Fibroblast of peridontal ligament (primary cell): Measurements from ENCODE around the gene LDLR.
A peak's percentile ranks its signal among the peaks of the same experiment; 100 is the strongest.
"Not testable (repeated sequence)": the region's sequence is repeated elsewhere in the genome, so short reads cannot be mapped to it uniquely, and the experiment has no call there.

Experiments
- DNase-seq: peaks from one replicate; pipeline ENCODE4 v3.0.0-alpha.2; 2010; ENCODE audit errors: extremely low read depth

LDLR gene

DNA sequence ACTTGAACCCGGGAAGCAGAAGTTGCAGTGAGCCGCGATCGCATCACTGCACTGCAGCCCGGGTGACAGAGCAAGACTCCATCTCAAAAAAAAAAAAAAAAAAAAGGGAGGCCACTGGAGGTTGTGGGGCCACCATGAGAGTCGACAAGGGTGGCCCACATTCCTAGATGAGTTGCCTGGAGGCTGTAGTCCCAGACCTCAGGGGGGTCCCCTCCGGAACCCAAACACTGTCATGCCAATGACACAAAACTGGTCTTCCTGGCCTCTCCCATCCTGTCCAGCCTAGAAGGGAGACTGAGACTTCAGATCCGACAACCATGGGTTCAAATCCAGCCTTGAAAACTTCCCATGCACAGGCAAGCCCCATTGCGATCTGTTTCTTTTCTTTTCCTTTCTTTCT, 51.6 kb downstream of the LDLR start:
- no peak for DNase-seq

DNA sequence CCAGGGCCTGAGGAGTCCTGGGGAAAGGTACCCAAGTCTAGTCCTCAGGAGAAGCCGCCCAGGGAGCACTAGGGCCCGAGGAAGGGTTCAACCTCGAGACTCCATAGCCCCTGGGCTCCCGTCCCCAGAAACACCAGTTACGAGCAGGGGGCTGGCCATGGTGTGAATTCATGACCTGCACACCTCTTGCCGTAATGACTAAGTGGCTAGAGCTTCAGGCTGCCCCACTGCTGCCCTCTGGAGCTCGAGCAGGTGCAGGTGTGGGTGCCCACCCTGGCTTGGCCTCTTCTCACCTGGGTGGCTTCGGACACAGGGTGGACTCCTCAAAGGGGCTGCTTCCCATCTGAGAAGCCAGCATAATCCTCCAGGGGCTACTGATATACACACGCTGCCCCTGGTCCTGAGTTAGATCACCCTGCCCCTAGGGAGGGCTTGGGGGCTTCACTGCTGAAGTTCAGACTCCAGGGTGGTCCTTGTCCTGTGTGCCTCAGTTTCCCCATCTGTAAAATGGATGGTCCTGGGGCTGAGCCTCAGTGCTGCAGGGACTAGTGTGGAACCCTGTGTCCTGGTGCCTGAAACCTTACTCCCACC, 52.8 kb downstream of the LDLR start:
- DNase-seq, result no peak

DNA sequence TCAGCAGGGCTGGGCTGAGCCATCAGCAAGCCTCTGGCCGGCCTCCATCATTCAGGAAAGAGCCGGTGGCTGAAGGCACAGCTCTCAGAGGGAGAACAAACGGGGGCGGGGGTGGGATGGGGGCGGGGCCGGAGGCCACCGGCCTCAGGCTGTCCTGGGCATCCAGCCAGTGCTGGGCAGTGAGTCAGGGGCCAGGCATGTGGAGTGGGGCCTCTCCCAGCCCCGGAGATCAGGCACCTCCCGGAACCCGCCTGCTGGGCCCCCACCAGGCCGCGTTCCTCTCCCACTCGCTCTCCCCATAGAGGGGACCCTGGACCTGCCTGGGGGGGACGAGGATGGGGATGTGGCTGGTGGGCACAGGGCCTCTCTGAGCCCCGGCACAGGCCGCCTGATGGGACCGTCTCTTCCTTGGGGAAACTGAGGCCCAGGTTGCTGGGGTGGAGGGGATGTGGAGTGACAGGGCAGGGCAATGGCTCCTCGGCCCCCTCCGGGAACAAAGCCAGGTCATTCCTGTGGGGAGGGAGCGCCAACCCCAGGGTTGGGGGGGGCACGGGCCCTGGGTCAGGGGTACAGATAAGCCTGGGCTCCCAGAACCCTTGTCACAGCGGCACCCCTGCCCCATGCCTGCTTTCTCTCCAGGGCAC, 53.4 kb downstream of the LDLR start:
- DNase-seq, result peak; percentile 91

DNA sequence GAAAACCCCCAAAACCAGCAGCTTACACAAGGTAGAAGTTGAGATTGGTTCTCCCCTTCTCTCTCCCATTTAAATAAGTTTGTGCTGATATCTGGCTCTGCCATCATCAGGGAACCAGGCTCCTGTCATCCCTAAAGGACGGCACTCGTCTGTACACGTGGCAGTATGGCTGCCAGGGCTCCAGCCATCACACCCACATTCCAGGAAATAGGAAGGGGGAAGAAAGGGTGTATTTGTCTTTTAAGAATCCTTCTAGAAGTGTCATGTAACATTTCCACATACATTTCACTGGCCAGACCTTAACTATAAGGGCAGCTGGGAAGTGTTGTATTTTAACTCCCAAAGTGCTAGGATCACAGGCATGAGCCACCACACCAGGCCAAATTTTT, 56.3 kb downstream of the LDLR start:
- DNase-seq, result no peak

DNA sequence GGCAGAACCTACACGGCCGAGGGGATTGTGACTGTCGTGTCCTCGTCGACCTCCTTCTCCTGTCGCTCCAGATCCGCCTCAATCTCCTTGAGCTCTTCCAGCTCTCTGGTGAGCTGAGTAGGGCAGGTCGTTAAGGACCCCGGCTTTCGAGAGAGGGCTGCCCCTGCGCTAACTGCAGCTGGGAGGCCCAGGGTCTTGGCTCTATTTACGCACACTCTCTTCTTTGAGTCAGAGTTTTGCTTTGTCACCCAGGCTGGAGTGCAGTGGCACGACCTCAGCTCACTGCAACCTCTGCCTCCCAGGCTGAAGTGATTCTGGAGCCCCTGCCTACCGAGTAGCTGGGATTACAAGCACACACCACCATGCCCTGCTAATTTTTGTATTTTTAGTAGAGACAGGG, 58.7 kb downstream of the LDLR start:
- DNase-seq, result no peak

DNA sequence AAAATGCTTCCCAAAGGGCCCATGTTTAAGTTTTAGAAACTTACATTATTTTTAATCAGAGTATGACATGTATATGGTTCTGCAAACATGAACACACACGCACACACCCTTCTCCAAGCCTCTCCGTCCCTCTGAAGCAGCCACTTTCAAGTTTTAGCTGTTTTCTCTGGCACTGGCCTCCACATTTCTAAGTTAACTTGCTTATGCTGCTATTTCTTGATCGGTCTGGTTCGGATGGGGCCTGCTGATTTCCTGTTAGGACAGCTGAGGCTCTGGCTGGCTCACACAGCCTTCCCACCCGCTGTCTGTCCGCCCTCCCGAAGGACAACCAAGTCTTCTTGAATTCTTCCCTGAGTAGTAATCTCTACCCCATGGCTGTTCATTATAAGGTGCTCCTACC, 61.9 kb downstream of the LDLR start:
- DNase-seq, result peak; percentile 38

DNA sequence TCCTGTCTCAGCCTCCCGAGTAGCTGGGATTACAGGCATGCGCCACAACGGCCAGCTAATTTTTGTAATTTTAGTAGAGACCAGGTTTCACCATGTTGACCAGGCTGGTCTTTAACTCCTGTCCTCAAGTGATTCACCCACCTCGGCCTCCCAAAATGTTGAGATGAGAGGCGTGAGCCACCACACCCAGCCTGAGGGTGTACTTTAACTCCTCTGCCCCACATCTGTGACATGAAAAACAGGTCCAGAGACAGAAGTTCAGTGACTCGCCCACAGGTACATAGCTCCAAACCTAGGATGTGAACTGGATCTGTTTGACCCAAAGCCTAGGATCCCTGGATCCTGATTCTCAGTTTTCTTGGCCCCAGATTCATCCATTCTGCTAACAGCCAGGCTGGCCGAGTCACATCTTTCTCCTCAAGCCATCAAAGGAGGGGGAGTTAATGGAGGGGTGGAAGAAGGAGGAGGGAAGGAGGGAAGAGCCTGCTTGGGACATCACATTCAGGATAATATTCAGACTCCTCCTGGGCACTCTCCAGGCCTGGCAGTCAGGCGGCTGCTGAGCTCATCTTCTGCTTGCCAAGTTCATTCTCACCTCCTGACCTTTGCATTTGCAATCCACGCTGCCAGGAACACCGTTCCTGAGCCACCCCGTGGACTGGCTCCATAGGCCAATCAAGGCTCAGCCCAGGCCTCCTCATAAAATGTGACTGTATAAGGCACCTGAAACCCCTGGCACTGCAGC, 63.2 kb downstream of the LDLR start:
- peak; percentile 80 for DNase-seq

DNA sequence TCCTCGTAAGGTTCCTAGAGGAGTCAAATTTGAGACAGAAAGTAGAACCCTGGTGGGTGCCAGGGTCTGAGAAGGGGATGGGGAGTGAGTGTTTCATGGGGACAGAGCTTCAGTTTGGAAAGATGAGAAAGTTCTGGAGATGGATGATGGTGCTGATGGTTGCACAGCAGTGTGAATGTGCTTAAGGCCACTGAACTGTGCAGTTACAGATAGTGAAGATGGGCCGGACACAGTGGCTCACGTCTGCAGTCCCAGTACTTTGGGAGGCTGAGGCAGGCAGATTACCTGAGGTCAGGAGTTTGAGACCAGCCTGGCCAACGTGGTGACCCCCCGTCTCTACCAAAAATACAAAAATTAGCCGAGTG, 65.4 kb downstream of the LDLR start:
- DNase-seq, result no peak

DNA sequence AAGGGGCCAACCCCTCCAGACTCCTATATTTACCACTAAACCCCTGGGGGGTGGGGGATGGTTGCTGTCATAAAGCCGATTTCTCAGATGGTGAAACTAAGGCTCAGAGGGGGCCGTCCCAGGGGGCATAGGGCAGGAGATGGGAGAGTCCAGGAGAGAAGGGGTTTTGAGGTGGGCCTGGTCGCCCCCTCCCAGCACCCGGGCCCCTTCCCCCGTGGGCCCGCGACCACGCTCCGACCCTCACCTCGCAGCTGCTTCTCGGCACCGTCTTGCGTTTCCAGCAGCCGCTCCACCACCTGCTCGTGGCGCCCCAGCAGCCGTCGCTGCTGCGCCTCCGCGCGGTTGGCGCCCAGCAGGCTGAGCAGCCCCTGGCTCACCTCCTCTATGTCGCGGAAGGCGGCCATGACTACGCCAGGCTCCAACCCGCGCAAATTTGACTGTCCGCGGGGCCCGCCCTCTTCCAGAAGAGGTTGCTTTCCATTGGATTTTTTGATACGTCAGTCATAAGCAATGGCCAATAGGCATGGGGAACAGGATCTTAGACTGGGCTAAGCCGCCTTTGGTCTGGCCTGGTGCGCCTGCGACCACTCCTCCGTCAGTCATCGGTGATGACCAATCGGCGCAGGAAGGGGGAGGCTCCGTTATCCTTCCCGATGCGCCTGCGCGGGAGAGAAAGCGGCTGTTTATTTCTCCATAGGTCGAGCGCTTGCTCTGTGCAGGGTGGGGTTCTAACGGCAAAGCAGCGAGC, 66.3 kb downstream of the LDLR start, which contains the start of gene SPC24:
Gene SPC24, minus strand, starts transcription at position 410 of the 748 bp plus-strand sequence. Its CDS starts 6 bp downstream, at position 404.
- peak; percentile 98 for DNase-seq

DNA sequence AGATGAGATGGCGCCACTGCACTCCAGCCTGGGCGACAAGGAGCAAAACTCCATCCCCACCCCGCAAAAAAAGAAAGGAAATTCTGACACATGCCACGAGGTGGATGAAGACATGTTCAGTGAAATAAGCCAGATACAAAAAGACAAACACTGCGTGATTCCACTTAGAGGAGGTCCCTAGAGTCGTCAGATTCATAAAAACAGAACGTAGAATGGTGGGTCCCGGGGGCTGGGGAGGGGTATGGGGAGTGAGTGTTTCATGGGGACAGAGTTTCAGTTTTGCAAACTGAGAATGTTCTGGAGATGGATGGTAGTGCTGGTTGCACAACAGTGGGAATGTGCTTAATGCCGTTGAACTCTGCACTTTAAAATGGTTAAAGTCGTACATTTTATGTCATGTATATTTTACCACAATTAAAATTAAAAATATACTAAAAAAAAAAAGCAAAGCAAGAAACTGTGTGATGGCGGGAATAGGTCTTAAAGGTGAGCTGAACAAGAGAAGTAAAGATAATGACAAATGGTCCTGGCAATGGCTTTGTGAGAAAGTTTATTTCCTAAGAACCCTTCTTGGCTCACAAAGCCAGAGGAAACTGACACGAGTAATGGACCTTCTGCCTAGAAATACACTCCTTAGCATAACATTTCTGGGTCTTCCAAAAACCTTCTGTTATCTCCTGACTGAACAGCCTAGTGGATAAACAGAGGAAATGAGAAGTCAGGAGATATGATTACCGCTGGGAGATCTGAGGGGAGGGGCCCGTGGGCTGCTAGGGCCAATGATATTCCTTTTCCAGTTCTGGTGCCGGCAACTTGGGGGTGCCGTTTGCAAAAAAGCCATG, 70.6 kb downstream of the LDLR start:
- DNase-seq, result peak; percentile 41

DNA sequence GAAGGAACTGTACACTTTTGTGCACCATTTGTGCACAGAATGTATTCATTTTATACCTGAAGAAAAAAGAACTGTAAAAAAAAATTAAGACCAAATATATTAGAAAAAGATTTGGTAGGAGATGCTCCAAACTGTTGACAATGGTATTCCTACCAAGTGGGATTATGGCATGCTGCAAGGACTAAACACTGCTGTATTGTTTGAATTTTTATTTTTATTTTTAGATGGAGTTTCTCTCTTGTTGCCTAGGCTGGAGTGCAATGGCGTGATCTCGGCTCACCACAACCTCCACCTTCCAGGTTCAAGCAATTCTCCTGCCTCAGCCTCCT, 71.1 kb downstream of the LDLR start:
- DNase-seq, result not testable (repeated sequence)

DNA sequence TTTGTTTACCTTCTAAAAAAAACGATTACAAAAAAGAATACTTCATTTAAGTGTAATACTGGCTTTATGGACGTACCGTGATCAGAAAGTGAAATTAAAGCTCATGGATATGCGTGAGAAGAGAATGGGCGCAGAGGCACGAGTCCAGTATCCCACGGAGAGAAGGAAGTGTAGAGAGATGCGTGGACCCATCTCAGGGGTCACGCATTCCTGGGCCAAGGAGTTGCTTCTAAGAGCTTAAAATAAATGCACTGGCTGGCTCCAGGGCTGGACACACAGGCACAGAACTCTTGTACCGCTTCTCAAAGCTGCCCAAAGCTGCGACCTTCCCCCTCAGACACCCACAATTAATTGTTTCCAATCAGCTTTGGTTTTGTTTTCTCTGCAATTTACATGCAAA, 75.0 kb downstream of the LDLR start:
- no peak for DNase-seq

DNA sequence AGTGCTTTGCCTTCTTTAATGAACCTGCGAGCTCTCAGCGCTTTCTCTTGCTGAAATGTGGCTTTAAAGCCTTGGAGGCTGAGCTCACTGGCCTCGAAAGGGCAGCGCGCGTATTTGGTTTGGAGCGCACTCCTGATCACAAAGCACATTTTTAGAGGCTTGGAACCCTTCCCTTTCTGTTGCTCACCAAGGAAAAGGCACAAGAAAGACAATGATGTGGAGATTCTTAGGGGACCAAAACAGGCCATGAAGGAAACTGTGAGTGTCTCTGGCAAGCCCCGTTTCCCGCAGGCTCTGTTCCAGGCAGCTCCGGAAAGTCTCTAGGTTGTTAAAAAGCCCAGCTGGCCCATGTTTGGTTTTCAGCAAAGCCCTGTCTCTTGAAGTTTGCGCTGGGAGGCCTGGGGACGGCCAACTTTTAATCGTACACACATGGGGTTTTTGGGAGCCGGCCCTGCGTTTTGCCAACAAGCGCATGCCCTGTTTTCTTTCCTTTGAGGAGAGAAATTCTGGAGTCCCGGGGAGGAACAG, 75.7 kb downstream of the LDLR start:
- DNase-seq, result peak; percentile 98

DNA sequence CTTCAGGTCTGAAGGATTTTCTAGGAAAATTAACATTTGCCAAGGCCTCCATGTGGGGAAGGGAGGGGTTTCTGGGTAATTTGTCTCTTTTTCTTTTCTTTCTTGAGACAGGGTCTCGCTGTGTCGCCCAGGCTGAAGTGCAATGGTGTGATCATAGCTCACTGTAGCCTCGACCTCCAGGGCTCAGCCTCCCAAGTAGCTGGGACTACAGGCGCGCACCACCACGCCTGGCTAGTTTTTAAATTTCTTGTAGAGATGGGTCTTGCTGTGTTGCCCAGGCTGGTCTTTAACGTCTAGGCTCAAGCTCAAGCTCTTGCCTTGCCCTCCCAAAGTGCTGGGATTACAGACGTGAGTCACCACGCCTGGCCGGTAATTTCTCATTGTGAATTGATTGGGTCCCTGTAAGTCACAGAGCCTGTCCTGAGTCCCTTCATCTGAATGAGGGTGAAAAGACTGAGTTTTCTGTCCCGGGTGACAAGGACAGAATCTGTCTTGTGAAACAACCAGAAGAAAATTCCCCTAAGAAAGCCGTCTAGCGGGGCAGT, 76.3 kb downstream of the LDLR start:
- peak; percentile 47 for DNase-seq

DNA sequence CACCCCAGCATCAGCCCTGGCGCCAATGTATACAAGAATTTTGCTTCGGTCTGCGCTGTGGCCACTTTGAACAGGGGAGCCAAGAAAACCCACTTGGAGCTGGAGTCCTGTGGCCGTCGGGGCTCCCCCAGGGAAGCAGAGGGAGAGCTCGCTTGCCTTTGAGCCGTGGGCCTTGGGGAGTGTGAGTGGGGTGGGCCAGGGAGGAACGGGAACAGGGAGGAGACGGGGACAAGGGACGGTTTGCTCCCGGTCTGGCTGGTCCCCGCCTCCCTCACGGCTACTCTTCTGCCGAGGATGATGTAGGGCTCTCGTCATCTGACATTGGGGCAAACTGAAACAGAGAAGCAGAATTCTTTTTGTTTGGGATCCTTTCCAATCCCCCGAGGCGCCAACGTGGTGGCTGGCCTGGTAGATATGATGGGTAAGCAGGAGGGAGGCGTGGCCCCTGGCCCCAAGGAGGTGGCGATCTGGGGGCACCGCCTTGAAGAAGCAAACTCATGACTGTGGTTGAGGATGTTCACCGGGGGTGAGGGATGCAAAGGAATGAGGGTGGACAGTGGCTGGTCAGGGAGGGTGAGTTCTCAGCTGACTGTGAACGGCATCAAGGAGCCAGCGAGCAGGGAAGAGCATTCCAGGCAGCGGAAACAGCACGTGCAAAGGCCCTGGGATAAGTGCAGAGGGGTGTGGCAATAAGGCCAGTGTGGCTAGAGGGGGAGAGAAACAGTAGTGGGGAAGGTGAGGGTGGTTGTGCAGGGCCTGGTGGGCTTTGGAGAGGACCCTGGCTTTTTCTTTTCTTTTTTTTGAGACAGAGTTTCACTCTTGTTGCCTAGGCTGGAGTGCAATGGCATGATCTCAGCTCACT, 77.2 kb downstream of the LDLR start:
- DNase-seq, result peak; percentile 83

DNA sequence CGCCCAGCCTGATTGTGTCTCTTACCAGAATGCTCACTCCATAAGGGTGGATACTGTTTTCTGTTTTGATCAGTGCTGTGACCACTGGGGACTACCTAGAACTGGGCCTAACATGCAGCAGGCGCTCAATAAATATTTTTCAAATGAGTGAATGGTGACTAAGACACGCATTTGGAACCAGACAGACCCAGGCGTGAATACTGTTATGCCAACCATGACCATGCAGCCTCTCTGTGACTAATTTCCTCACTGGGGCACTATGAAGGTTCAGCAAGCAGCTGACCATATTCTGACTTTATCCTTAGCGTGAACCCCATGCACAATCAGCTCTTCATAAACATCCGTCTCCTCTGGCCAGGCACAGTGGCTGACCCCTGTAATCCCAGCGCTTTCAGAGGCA, 79.3 kb downstream of the LDLR start:
- peak; percentile 97 for DNase-seq

DNA sequence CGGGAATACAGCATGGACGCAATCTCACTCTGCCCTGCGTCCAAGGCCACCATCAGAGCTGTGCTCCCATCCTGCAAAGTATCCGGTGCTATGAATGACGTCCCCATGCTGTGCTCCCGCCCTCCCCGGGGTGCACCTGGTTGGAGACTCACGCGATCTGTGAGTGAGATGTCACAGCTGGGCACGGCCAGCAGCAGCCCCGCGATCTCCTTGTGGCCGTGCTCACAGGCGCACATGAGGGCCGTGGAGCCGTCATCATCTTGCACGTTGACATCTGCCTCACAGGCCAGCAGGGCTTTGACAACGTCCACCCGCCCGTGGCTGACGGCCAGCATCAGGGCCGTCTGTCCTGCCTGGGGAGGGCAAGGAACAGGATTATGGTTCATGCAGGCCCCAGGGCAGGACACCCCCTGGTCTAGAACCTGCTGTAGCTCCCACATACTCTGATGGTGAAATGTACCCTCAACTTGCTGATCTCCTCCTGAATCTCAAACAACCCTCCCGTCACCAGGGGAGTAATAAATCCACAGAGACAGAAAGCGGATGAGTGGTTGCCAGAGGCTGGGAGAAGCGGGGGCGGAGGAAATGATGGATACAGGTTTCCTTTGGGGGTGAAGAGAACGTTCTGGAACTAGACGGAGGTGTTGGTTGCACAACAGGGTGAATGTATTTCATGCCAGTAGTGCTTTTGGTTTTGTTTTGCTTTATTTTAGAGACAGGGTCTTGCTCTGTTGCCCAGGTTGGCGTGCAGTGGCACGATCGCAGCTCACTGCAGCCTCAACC, 80.8 kb downstream of the LDLR start:
- no peak for DNase-seq

DNA sequence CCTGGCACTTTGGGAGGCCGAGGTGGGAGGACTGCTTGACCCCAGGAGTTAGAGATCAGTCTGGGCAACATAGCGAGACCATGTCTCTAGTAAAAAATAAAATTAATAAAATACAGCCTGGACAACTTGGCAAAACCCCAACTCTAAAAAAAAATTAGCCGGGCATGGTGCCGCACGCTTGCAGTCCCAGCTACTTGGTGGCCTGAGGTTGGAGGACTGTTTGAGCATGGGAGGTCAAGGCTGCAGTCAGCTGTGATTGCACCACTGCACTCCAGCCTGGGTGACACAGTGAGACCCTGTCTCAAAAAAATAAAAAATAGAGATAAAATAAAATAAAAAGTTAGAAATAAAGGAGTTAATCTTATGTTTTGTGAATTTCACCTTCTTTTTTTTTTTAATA, 81.9 kb downstream of the LDLR start:
- no peak for DNase-seq

DNA sequence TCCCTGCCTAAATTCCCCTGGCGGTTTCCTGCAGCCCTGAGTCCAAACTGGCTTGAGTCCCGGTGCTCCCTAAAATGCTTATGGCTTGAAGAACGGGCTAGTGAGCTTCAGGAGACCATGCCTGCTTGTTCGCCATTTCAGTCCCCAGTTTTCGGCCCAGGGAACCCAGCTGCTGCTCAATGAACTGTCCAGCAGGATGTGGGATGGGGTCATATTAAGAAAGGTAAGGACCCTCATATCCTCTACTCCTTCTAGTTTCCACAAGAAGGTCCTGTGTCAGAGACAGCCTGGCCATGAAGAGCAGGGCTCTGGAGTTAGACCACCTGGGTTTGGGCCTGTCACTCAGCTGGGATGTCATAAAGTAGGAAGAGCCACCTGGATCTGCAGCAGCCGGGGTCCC, 83.3 kb downstream of the LDLR start:
- DNase-seq, result no peak
